Loucy (cell line): ENCODE data around the gene TEDC1.
A peak's percentile ranks its signal among the peaks of the same experiment; 100 is the strongest.

Source experiments
- H2AFZ ChIP-seq: fragments of 200-600 bp; sonication (generic); 2 replicates; pipeline ENCODE4 v1.6.0; 2016; ENCODE audit warnings: antibody characterized with exemption, mild to moderate bottlenecking, low read length, moderate library complexity
- H3F3A ChIP-seq: fragments of 200-600 bp; 2 replicates; pipeline ENCODE4 v1.6.0; 2016; ENCODE audit warnings: antibody characterized with exemption, low read depth, mild to moderate bottlenecking
- H3K27me3 ChIP-seq: fragments of 200-600 bp; sonication (generic); 2 replicates; pipeline ENCODE4 v1.6.1; 2014; ENCODE audit warnings: low read length, mild to moderate bottlenecking; ENCODE audit not compliant: insufficient read depth, poor library complexity, severe bottlenecking
- H3K36me3 ChIP-seq: fragments of 200-600 bp; sonication (generic); 2 replicates; pipeline ENCODE4 v1.6.1; 2016; ENCODE audit warnings: low read length; ENCODE audit not compliant: insufficient read depth
- H3K4me1 ChIP-seq: fragments of 200-600 bp; sonication (generic); 2 replicates; pipeline ENCODE4 v1.5.1; 2014; ENCODE audit warnings: low read length, mild to moderate bottlenecking; ENCODE audit not compliant: insufficient read depth, poor library complexity, severe bottlenecking
- H3K4me2 ChIP-seq: fragments of 200-600 bp; sonication (generic); 2 replicates; pipeline ENCODE4 v1.6.0; 2014; ENCODE audit warnings: antibody characterized with exemption, low read length, low read depth, mild to moderate bottlenecking; ENCODE audit not compliant: poor library complexity, severe bottlenecking
- H3K4me3 ChIP-seq: fragments of 200-600 bp; sonication (generic); 2 replicates; pipeline ENCODE4 v1.5.1; 2014; ENCODE audit warnings: low read length, mild to moderate bottlenecking, mixed read lengths; ENCODE audit not compliant: poor library complexity, severe bottlenecking
- H3K79me2 ChIP-seq: fragments of 200-600 bp; sonication (generic); 2 replicates; pipeline ENCODE4 v1.6.1; 2014; ENCODE audit warnings: low read length; ENCODE audit not compliant: insufficient read depth
- H3K9ac ChIP-seq: fragments of 200-600 bp; sonication (generic); 2 replicates; pipeline ENCODE4 v1.6.0; 2014; ENCODE audit warnings: mild to moderate bottlenecking, low read depth, low read length, moderate library complexity; ENCODE audit not compliant: poor library complexity, severe bottlenecking
- H3K9me2 ChIP-seq: fragments of 200-600 bp; sonication (generic); replicated peaks from 2 replicates; pipeline ENCODE4 v1.6.1; 2016; ENCODE audit warnings: low read depth, low read length, mixed read lengths
- H3K9me3 ChIP-seq: fragments of 200-600 bp; sonication (generic); 2 replicates; pipeline ENCODE4 v1.6.1; 2014; ENCODE audit warnings: mild to moderate bottlenecking, antibody characterized with exemption, low read length, low read depth; ENCODE audit not compliant: insufficient read depth
- H4K20me1 ChIP-seq: fragments of 200-600 bp; sonication (generic); 2 replicates; pipeline ENCODE4 v1.6.0; 2014; ENCODE audit warnings: antibody characterized with exemption, low read length, mild to moderate bottlenecking; ENCODE audit not compliant: insufficient read depth, poor library complexity, severe bottlenecking
- EZH2phosphoT487 ChIP-seq: fragments of 200-600 bp; IDR thresholded peaks from 2 replicates; pipeline ENCODE4 v1.6.1; 2018; ENCODE audit warnings: antibody characterized with exemption, mild to moderate bottlenecking, moderate library complexity, borderline replicate concordance
- TF ChIP-seq, protein P1 (sequence below): fragments of 200-600 bp; sonication (generic); conservative IDR thresholded peaks from 2 replicates; pipeline ENCODE4 v1.5.1; 2014; ENCODE audit warnings: mild to moderate bottlenecking, antibody characterized with exemption, low read length

The TEDC1 gene

GRCh38 chr14:105484997-105485393 is 6.1 kb upstream of the TEDC1 start:
- Histone ChIP-seq H3K4me1 (peaks cover 34% of the 10 kb centered on the region), H3K27me3 (no peaks in the 10 kb centered on the region)
- TF ChIP-seq EZH2phosphoT487 = no peak
- TF ChIP-seq, protein P1, sequence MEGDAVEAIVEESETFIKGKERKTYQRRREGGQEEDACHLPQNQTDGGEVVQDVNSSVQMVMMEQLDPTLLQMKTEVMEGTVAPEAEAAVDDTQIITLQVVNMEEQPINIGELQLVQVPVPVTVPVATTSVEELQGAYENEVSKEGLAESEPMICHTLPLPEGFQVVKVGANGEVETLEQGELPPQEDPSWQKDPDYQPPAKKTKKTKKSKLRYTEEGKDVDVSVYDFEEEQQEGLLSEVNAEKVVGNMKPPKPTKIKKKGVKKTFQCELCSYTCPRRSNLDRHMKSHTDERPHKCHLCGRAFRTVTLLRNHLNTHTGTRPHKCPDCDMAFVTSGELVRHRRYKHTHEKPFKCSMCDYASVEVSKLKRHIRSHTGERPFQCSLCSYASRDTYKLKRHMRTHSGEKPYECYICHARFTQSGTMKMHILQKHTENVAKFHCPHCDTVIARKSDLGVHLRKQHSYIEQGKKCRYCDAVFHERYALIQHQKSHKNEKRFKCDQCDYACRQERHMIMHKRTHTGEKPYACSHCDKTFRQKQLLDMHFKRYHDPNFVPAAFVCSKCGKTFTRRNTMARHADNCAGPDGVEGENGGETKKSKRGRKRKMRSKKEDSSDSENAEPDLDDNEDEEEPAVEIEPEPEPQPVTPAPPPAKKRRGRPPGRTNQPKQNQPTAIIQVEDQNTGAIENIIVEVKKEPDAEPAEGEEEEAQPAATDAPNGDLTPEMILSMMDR = no peak

DNA sequence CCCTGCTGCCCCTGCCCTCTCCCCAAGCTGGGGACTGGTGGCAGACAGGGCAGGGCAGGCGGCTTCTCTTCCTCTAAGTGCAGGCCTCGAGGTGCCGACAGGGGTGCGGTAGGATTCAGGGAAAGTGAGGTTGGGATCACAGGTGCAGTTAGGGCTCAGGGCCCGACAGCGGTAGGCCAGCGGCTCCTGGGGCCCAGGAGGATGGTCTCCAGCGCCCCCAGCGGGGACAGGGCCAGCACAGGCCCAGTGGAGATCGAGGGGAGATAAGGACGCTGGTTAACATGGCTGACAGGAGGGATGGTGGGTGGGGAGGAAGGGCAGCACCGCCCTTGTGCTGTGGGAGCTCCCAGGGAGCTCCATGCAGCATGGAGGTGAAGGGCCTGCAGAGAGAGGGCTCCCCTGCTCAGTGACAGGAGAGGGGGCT is 5.3 kb upstream of the TEDC1 start:
- H3K36me3 ChIP-seq = no peaks in the 10 kb centered on the region
- H3K79me2 ChIP-seq = no peaks in the 10 kb centered on the region
- H3K4me2 ChIP-seq = no peak overlapping the region
- no peak overlapping the region for H3K4me3 ChIP-seq
- H2AFZ ChIP-seq = no peak overlapping the region
- no peaks in the 10 kb centered on the region for H4K20me1 ChIP-seq
- H3K27me3 ChIP-seq = no peaks in the 10 kb centered on the region
- no peaks in the 10 kb centered on the region for H3K9me3 ChIP-seq
- H3K9ac ChIP-seq = peak overlapping the region; percentile 33
- H3K4me1 ChIP-seq = peaks cover 30% of the 10 kb centered on the region
- H3K9me2 ChIP-seq = no peaks in the 10 kb centered on the region
- H3F3A ChIP-seq = no peaks in the 10 kb centered on the region
- no peak for TF ChIP-seq EZH2phosphoT487
- TF ChIP-seq, protein P1 = peak; percentile 65

More at GRCh38 chr14:105484997-105485393, 6.1 kb upstream of the TEDC1 start:
- Histone ChIP-seq H3K36me3 (no peaks in the 10 kb centered on the region), H2AFZ (no peak overlapping the region), H3K4me2 (no peak overlapping the region), H3K79me2 (no peaks in the 10 kb centered on the region), H3K9ac (peak overlapping the region; percentile 33), H3F3A (no peaks in the 10 kb centered on the region), H3K9me2 (no peaks in the 10 kb centered on the region), H4K20me1 (no peaks in the 10 kb centered on the region), H3K4me3 (no peak overlapping the region), H3K9me3 (no peaks in the 10 kb centered on the region)

DNA sequence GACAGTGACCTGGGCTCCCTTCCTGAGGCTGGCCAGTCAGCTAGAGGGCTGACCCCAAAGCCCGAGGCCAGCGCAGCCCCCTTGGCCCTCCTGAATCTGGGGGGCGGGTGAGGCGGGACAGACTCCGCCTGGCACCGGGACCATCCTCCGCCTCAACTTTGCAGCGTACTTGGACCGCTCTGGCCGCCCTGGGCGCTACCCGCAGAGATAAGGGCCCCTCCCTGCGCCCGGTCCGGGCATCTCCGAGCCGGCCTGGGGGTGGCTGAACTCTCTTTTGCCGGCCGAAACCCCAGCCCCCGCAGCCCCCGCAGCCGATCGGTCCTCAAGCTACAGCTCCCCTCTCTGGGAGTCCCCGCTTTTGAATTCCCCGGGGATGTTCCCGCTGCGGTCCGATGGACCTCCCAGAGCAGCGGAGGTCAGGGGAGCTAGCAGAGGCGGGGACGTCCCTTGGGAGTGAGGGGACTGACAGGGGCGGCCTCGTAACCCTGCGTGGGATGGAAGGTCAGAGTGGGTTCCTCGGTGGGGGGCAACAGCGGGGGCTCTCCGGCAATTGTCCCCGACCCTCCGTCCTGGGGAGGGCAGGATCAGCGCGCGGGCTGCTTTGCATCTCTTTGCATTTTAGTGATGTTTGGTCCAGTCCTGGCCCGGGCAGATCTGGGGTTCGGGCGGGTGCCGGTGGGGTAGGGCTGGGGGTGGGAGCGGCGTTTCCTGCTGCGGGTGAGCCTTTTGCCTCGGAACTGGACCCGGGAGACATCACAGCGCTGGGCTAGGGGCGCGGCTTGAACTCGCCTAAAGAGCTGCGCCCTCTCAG is 4.7 kb upstream of the TEDC1 start, which contains the start of gene CRIP1:
TSS of gene CRIP1 (plus strand) at position 724 of the 811 bp plus-strand sequence. CDS start 374 bp downstream, outside the sequence.
- Histone ChIP-seq H3K9me3 (no peaks in the 10 kb centered on the region), H3F3A (no peaks in the 10 kb centered on the region), H3K27me3 (no peaks in the 10 kb centered on the region), H3K9me2 (no peaks in the 10 kb centered on the region), H2AFZ (no peak within 1 kb of the TSS), H3K79me2 (no peaks in the 10 kb centered on the region), H3K36me3 (no peaks in the 10 kb centered on the region), H4K20me1 (no peaks in the 10 kb centered on the region), H3K9ac (no peak within 1 kb of the TSS), H3K4me1 (peaks cover 25% of the 10 kb centered on the region), H3K4me3 (no peak within 1 kb of the TSS), H3K4me2 (no peak within 1 kb of the TSS)
- no peak for TF ChIP-seq EZH2phosphoT487
- TF ChIP-seq, protein P1 = no peak
